Gastroesophageal sphincter (tissue), 4 donors: Measurements from ENCODE around the gene STUM. TPM values are rescaled to one million over a fixed set of nuclear protein-coding genes. Genes with fewer than 3 reads are reported as not detected.

Experiments used
- ATAC-seq: fragments of 150-250 bp; one replicate; pipeline ENCODE4 v1.9.1; 2016; ENCODE audit warnings: mild to moderate bottlenecking, moderate library complexity
- H3K27ac ChIP-seq, 4 donors: fragments of 200-600 bp; sonication (generic) in 3 of 4; 1 replicate in 3 of 4; 2 replicates in 1 of 4; pipeline ENCODE4 v1.5.1; 2016 to 2019
- H3K27me3 ChIP-seq: fragments of 200-600 bp; sonication (generic); one replicate; pipeline ENCODE4 v1.5.1; 2019
- H3K36me3 ChIP-seq, 2 donors: fragments of 200-600 bp; sonication (generic); one replicate each; pipeline ENCODE4 v1.5.1; 2019; ENCODE audit warnings: control low read depth in 1 of 2
- H3K4me1 ChIP-seq, 3 donors: fragments of 200-600 bp; sonication (generic); 1 replicate in 2 of 3; 2 replicates in 1 of 3; pipeline ENCODE4 v1.5.1; 2016 to 2019; ENCODE audit warnings: control low read depth in 2 of 3
- H3K4me3 ChIP-seq, 2 donors: fragments of 200-600 bp; sonication (generic); one replicate each; pipeline ENCODE4 v1.5.1; 2019; ENCODE audit warnings: mild to moderate bottlenecking in 1 of 2, moderate library complexity in 1 of 2
- H3K9me3 ChIP-seq, 3 donors: fragments of 200-600 bp; sonication (generic); one replicate each; pipeline ENCODE4 v1.5.1; 2017 to 2019; ENCODE audit warnings: control low read depth in 2 of 3
- EP300 ChIP-seq: sonication (generic); formaldehyde crosslinking; IDR thresholded peaks from one replicate; pipeline ENCODE4 v1.6.1; 2017; ENCODE audit warnings: antibody characterized with exemption, mild to moderate bottlenecking
- POLR2A ChIP-seq, 2 donors: fragments of 450-650 bp; IDR thresholded peaks; one replicate each; pipeline ENCODE4 v1.6.1; 2017; ENCODE audit warnings: antibody characterized with exemption in 2 of 2, mild to moderate bottlenecking in 2 of 2, moderate library complexity in 1 of 2
- POLR2AphosphoS5 ChIP-seq: sonication (generic); formaldehyde crosslinking; IDR thresholded peaks from one replicate; pipeline ENCODE4 v1.6.1; 2017; ENCODE audit warnings: antibody characterized with exemption
- WGBS, 2 donors: methylation state at CpG; one replicate each; pipeline ENCODE4 v1.1.5; 2018; ENCODE audit warnings: low coverage in 1 of 2; 5-methylcytosine and 5-hydroxymethylcytosine counted together
- total RNA-seq, 4 donors: library from RNA; depleted of rRNA; stranded (reverse); fragments of >200 nt; gene quantifications; one replicate each; pipeline ENCODE4 v1.1.0, GENCODE V29; 2016
- TF ChIP-seq, protein P1 (sequence below), 4 experiments: fragments of 200-600 bp in 2 of 4; fragments of 450-650 bp in 2 of 4; sonication (generic) in 1 of 4; IDR thresholded peaks; one replicate each; pipeline ENCODE4 v1.5.1; 2017 to 2019; ENCODE audit warnings: antibody characterized with exemption in 4 of 4, mild to moderate bottlenecking in 2 of 4, moderate library complexity in 2 of 4

Gene STUM
- total RNA-seq, 4 donors from 2014 or later = 2.8 to 9.1 (median 4.5) TPM

DNA sequence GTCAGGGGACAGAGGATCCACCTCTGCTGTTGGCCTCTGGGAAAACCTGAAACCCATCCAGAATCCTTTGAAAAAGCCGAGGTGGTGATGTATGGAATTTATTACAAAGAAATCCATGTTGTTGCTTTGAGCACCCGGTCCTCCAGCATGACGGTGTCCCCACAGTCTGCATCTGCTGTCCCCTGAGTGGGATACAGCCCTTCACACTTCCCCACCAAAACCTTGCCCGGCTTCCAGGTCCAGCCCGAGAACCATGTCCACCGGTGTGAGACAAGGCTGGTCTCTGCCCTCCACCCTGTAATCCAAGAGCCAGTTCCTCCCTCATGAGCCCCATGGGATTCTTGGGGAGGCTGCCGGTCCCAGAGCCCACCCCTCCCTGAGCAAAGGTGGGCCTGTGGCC is 70.5 kb downstream of the STUM start:
- WGBS, 2 donors = 100% methylated on average over 1 to 6 of the region's 7 CpGs
- TF ChIP-seq EP300 (no peak), POLR2AphosphoS5 (no peak), POLR2A (IDR thresholded peaks at IDR 0.05) (no peak)
- TF ChIP-seq, protein P1, sequence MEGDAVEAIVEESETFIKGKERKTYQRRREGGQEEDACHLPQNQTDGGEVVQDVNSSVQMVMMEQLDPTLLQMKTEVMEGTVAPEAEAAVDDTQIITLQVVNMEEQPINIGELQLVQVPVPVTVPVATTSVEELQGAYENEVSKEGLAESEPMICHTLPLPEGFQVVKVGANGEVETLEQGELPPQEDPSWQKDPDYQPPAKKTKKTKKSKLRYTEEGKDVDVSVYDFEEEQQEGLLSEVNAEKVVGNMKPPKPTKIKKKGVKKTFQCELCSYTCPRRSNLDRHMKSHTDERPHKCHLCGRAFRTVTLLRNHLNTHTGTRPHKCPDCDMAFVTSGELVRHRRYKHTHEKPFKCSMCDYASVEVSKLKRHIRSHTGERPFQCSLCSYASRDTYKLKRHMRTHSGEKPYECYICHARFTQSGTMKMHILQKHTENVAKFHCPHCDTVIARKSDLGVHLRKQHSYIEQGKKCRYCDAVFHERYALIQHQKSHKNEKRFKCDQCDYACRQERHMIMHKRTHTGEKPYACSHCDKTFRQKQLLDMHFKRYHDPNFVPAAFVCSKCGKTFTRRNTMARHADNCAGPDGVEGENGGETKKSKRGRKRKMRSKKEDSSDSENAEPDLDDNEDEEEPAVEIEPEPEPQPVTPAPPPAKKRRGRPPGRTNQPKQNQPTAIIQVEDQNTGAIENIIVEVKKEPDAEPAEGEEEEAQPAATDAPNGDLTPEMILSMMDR (IDR thresholded peaks at IDR 0.05) = no peak
- no peak for ATAC-seq

DNA sequence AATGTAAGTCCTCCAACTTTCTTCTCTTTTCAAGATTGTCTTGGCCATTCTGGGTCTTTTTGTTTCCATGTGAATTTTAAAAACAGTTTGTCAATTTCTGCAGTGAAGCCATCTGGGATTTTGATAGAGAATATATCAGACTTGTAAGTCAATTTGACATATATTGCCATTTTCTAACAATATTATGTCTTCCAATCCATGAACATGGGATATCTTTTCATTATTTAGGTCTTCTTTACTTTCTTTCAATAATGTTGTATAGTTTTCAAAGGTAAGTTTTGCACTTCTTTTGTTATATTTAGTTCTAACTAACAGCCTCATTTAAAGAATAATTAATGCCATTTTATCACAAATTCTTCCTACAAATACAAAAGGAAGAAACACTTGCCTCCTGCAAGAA is 73.4 kb downstream of the STUM start:
- ATAC-seq = no peak
- Histone ChIP-seq H3K4me1 (peaks cover 0 to 12% (median 4%) of the 10 kb centered on the region in 3 donors), H3K9me3 (peaks cover 0 to 5% (median 0%) of the 10 kb centered on the region in 3 donors), H3K36me3 (no peaks in the 10 kb centered on the region), H3K27me3 (no peaks in the 10 kb centered on the region), H3K27ac (no peak overlapping the region), H3K4me3 (no peak overlapping the region)
- TF ChIP-seq POLR2AphosphoS5 = no peak
- TF ChIP-seq, protein P1 (IDR thresholded peaks at IDR 0.05) = no peak

More for the DNA sequence above, 70.5 kb downstream of the STUM start:
- no peak overlapping the region for H3K4me3 ChIP-seq
- peaks cover 0 to 5% (median 0%) of the 10 kb centered on the region in 3 donors for H3K9me3 ChIP-seq
- H3K27ac ChIP-seq = no peak overlapping the region
- no peaks in the 10 kb centered on the region for H3K27me3 ChIP-seq
- no peaks in the 10 kb centered on the region for H3K36me3 ChIP-seq
- H3K4me1 ChIP-seq = peaks cover 0 to 8% (median 0%) of the 10 kb centered on the region in 3 donors

DNA sequence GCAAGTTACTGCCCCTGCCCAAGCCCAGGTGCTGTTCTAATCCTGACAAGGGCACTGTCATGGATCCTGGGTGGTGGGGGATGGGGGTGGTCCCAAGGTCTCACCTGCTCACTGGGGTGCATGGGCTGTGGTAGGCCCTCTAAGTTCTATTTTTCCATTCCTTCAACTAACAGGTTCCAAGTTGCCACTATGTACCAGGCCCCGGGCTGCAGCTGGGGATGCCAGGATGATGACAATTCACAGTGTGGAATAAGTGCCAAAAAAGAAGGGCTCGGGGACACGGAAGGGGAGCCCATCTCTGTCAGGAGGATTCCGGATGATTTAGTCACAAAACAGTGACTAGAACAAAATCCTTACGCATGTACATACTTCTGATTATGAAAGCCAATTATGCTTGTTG is 76.0 kb downstream of the STUM start:
- H3K9me3 ChIP-seq = peaks cover 0 to 5% (median 0%) of the 10 kb centered on the region in 3 donors
- peaks cover 0 to 31% (median 4%) of the 10 kb centered on the region in 3 donors for H3K4me1 ChIP-seq
- no peak overlapping the region for H3K4me3 ChIP-seq
- H3K27ac ChIP-seq = no peak overlapping the region
- WGBS, 2 donors = 81 to 83% methylated on average over 3 to 5 of the region's 5 CpGs
- no peak for ATAC-seq
- no peaks in the 10 kb centered on the region for H3K36me3 ChIP-seq
- no peaks in the 10 kb centered on the region for H3K27me3 ChIP-seq
- TF ChIP-seq POLR2AphosphoS5 (no peak), POLR2A (IDR thresholded peaks at IDR 0.05) (no peak)

DNA sequence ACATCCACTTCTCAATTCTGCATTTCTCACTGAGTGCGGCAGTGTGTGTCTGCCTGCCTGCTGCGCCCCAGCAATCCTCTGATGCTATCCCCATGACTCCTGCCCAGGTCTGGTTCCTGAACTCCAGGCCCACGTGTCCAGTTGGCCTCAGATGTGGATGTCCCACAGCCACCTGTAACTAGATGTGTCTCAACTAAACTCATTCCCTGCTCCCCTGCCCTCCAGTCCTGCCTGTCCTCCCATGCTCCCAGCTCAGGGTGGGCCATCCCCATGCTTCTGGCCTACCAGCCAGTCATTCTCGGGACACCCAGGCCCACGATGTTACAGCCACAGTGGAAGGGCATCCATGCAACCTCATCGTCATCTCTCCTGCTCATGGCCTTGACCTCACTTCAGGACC is 76.8 kb downstream of the STUM start:
- ATAC-seq = no peak
- Histone ChIP-seq H3K4me3 (no peak overlapping the region), H3K36me3 (peaks cover 0 to 7% of the 10 kb centered on the region in 2 donors), H3K4me1 (peaks cover 0 to 31% (median 4%) of the 10 kb centered on the region in 3 donors), H3K9me3 (peaks cover 0 to 5% (median 0%) of the 10 kb centered on the region in 3 donors), H3K27me3 (no peaks in the 10 kb centered on the region), H3K27ac (no peak overlapping the region)
- TF ChIP-seq POLR2A (IDR thresholded peaks at IDR 0.05) (no peak), EP300 (no peak), POLR2AphosphoS5 (no peak)
- TF ChIP-seq, protein P1 (IDR thresholded peaks at IDR 0.05) = no peak
- 88 to 95% methylated on average over 6 of the region's 6 CpGs for WGBS, 2 donors

DNA sequence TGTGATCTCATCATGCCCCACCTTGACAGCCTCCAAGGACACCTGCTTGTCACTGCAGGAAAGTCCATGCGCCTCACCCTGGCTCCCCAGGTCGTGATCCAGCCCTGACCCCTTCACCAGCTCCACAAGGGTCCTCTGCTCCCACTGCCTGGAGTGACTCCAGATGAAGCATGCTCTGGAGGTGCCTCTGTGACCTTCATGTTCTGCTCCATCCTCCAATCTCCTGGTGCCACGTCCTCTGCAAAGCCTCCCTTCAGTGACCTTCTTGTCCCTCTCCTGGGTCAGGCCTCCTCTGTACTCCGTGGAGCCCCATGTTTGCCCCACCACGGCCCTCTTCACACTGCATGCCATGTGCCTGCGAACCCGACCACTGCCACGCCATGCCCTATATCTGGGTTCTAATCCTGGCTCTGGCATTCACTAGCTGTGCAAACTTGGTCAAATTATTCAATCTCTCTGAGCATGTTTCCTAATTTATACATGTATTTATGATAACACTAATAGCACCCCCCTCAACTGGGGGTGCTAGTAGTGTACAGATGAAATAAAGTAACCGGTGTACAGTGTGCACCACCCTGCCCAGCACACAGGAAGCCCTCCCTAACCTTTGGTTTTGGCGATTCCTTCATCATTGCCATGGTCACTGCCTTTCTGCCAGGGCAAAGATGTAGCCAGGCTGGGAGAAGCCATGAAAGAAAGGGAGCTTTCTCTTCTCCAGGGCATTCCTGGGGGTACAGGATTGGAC is 77.4 kb downstream of the STUM start:
- Histone ChIP-seq H3K36me3 (peaks cover 0 to 11% of the 10 kb centered on the region in 2 donors), H3K27me3 (no peaks in the 10 kb centered on the region), H3K4me1 (peaks cover 0 to 34% (median 4%) of the 10 kb centered on the region in 3 donors), H3K4me3 (no peak overlapping the region), H3K27ac (peak overlapping the region in 2 of 4 donors; percentile 67 to 84), H3K9me3 (peaks cover 0 to 5% (median 0%) of the 10 kb centered on the region in 3 donors)
- TF ChIP-seq POLR2A (IDR thresholded peaks at IDR 0.05) (no peak), EP300 (no peak), POLR2AphosphoS5 (no peak)
- TF ChIP-seq, protein P1 (IDR thresholded peaks at IDR 0.05) = no peak
- WGBS, 2 donors = 78 to 81% methylated on average over 4 to 10 of the region's 10 CpGs
- peak; percentile 26 for ATAC-seq
